GM23338 (cell line): ENCODE results near the gene UHMK1. TPM values are rescaled to one million over a fixed set of nuclear protein-coding genes. Genes with fewer than 3 reads are reported as not detected.

Experiments
- ATAC-seq: fragments of 200-7000 bp; cut with Tn5 transposase; 3 replicates; pipeline ENCODE4 v1.9.1; 2020
- DNase-seq: peaks from one replicate; pipeline ENCODE4 v3.0.0-alpha.2; 2015; ENCODE audit warnings: low spot score
- H2AFZ ChIP-seq: fragments of 200-600 bp; sonication (generic); 2 replicates; pipeline ENCODE4 v1.8.0; 2016; ENCODE audit warnings: antibody characterized with exemption, mild to moderate bottlenecking, moderate library complexity
- H3F3A ChIP-seq: fragments of 200-600 bp; sonication (generic); replicated peaks from 2 replicates; pipeline ENCODE4 v1.8.0; 2017; ENCODE audit warnings: antibody characterized with exemption, mixed run types, low read depth
- H3K27ac ChIP-seq: fragments of 200-600 bp; sonication (generic); 2 replicates; pipeline ENCODE4 v1.6.1; 2016; ENCODE audit warnings: low read depth
- H3K27me3 ChIP-seq: fragments of 200-600 bp; sonication (generic); 2 replicates; pipeline ENCODE4 v1.8.0; 2016; ENCODE audit warnings: mild to moderate bottlenecking, mixed run types, moderate library complexity; ENCODE audit not compliant: insufficient read depth
- H3K36me3 ChIP-seq: fragments of 200-600 bp; sonication (generic); 2 replicates; pipeline ENCODE4 v1.8.0; 2016; ENCODE audit warnings: mild to moderate bottlenecking; ENCODE audit not compliant: insufficient read depth
- H3K4me1 ChIP-seq: fragments of 200-600 bp; sonication (generic); 2 replicates; pipeline ENCODE4 v1.8.0; 2016; ENCODE audit warnings: mild to moderate bottlenecking, moderate library complexity; ENCODE audit not compliant: insufficient read depth
- H3K4me2 ChIP-seq: fragments of 200-600 bp; sonication (generic); 2 replicates; pipeline ENCODE4 v1.7.1; 2017; ENCODE audit warnings: mixed run types
- H3K4me3 ChIP-seq: fragments of 200-600 bp; sonication (generic); 2 replicates; pipeline ENCODE4 v1.6.1; 2016; ENCODE audit warnings: mixed run types
- H3K79me2 ChIP-seq: fragments of 200-600 bp; sonication (generic); replicated peaks from 2 replicates; pipeline ENCODE4 v1.8.0; 2017; ENCODE audit warnings: mild to moderate bottlenecking; ENCODE audit not compliant: insufficient read depth
- H3K9me2 ChIP-seq: fragments of 200-600 bp; sonication (generic); 2 replicates; pipeline ENCODE4 v1.8.0; 2017; ENCODE audit not compliant: insufficient read depth
- H4K20me1 ChIP-seq: fragments of 200-600 bp; sonication (generic); replicated peaks from 2 replicates; pipeline ENCODE4 v1.8.0; 2017; ENCODE audit warnings: mild to moderate bottlenecking; ENCODE audit not compliant: insufficient read depth
- H3K27ac Mint-ChIP-seq: 2 replicates; pipeline ENCODE4 v1.8.0; 2020; ENCODE audit warnings: inconsistent platforms, mild to moderate bottlenecking, moderate library complexity, mixed read lengths
- H3K27me3 Mint-ChIP-seq: 3 replicates; pipeline ENCODE4 v1.8.0; 2022; ENCODE audit warnings: low read depth, mild to moderate bottlenecking, moderate library complexity, mixed read lengths, inconsistent platforms; ENCODE audit not compliant: insufficient read depth, poor library complexity
- H3K36me3 Mint-ChIP-seq: 3 replicates; pipeline ENCODE4 v1.8.0; 2021; ENCODE audit warnings: low read depth, mild to moderate bottlenecking, inconsistent platforms, moderate library complexity, mixed read lengths
- H3K4me1 Mint-ChIP-seq: 3 replicates; pipeline ENCODE4 v1.8.0; 2020; ENCODE audit warnings: mild to moderate bottlenecking, inconsistent platforms, mixed read lengths
- H3K4me3 Mint-ChIP-seq: 3 replicates; pipeline ENCODE4 v1.8.0; 2021; ENCODE audit warnings: moderate library complexity, mild to moderate bottlenecking, inconsistent platforms, mixed read lengths
- H3K9me3 Mint-ChIP-seq: 3 replicates; pipeline ENCODE4 v1.8.0; 2020; ENCODE audit warnings: moderate library complexity, mild to moderate bottlenecking, inconsistent platforms, mixed read lengths
- CREB1 ChIP-seq: fragments of 250-450 bp; sonication (Bioruptor Pico); IDR thresholded peaks from 2 replicates; pipeline ENCODE4 v1.5.0; 2020; ENCODE audit warnings: low read depth, mild to moderate bottlenecking, moderate library complexity
- ETS1 ChIP-seq: IDR thresholded peaks from 2 replicates; pipeline ENCODE4 v1.6.1; 2016; ENCODE audit warnings: antibody characterized with exemption
- EZH2 ChIP-seq: fragments of 200-600 bp; sonication (generic); IDR thresholded peaks from one replicate; pipeline ENCODE4 v1.8.0; 2017; ENCODE audit warnings: antibody characterized with exemption, mild to moderate bottlenecking, low read depth; ENCODE audit not compliant: unreplicated experiment
- JUNB ChIP-seq: IDR thresholded peaks from one replicate; pipeline ENCODE4 v1.6.1; 2016; ENCODE audit warnings: antibody characterized with exemption; ENCODE audit not compliant: unreplicated experiment
- REST ChIP-seq: IDR thresholded peaks from one replicate; pipeline ENCODE4 v1.6.1; 2018; ENCODE audit warnings: antibody characterized with exemption; ENCODE audit not compliant: unreplicated experiment
- STAT1 ChIP-seq: IDR thresholded peaks from one replicate; pipeline ENCODE4 v1.6.1; 2016; ENCODE audit warnings: antibody characterized with exemption; ENCODE audit not compliant: unreplicated experiment
- ZNF114 ChIP-seq: fragments of 250-450 bp; sonication (Bioruptor Pico); IDR thresholded peaks from 2 replicates; pipeline ENCODE4 v1.5.0; 2020; ENCODE audit warnings: mild to moderate bottlenecking, moderate library complexity
- ZNF331 ChIP-seq: fragments of 250-450 bp; sonication (Bioruptor Pico); IDR thresholded peaks from 2 replicates; pipeline ENCODE4 v1.5.0; 2020; ENCODE audit warnings: low read depth, mild to moderate bottlenecking, moderate library complexity
- ZNF462 ChIP-seq: fragments of 250-450 bp; sonication (Bioruptor Pico); IDR thresholded peaks from 2 replicates; pipeline ENCODE4 v1.5.0; 2020; ENCODE audit warnings: mild to moderate bottlenecking, moderate library complexity
- polyA plus RNA-seq: library from polyadenylated mRNA; unstranded; fragments of >200 nt; fragmentation: Nextera tagmentation; extraction: Ambion mirVana; gene quantifications from 2 replicates; pipeline ENCODE4 v1.2.1, GENCODE V29; 2016
- total RNA-seq: library from RNA; depleted of rRNA; stranded (reverse); fragments of >200 nt; shearing (Covaris generic); gene quantifications from 2 replicates; pipeline ENCODE4 v1.2.3, GENCODE V29; 2014

The UHMK1 gene
- total and polyA plus RNA-seq, 2 experiments from 2014 or later: 8.6 to 28.3 TPM

GRCh38 chr1:162565460-162565859, 67.8 kb downstream of the UHMK1 start:
- no peak overlapping the region for H2AFZ ChIP-seq
- Mint-ChIP-seq H3K36me3 (peaks cover 3% of the 10 kb centered on the region; the same call in 2 of the 3 replicates), H3K4me1 (peaks cover 15% of the 10 kb centered on the region; the same call in 2 of the 3 replicates), H3K27ac (no peak overlapping the region), H3K9me3 (no peaks in the 10 kb centered on the region), H3K27me3 (peaks cover 4% of the 10 kb centered on the region), H3K4me3 (no peak overlapping the region)
- peaks cover 8% of the 10 kb centered on the region; the same call in 1 of the 2 replicates for H3K27me3 ChIP-seq
- peaks cover 9% of the 10 kb centered on the region; the same call in 1 of the 2 replicates for H3K4me1 ChIP-seq
- TF ChIP-seq ETS1 (no peak), STAT1 (no peak), EZH2 (no peak), ZNF114 (CRISPR knock-in tag) (no peak), JUNB (no peak)
- no peaks in the 10 kb centered on the region for H3K36me3 ChIP-seq
- H3K9me2 ChIP-seq: no peaks in the 10 kb centered on the region
- H3K4me3 ChIP-seq: no peak overlapping the region
- no peak overlapping the region for H3K4me2 ChIP-seq
- peaks cover 60% of the 10 kb centered on the region for H3K79me2 ChIP-seq
- ATAC-seq (no peak), DNase-seq (no peak)
- no peak overlapping the region for H3K27ac ChIP-seq
- H4K20me1 ChIP-seq: peaks cover 13% of the 10 kb centered on the region
- H3F3A ChIP-seq: no peaks in the 10 kb centered on the region

- H3K27ac Mint-ChIP-seq: no peak overlapping the region
- ATAC-seq: no peak
- peaks cover 15% of the 10 kb centered on the region for H3K4me1 Mint-ChIP-seq
- no peak for TF ChIP-seq ZNF114 (CRISPR knock-in tag)
- no peak for TF ChIP-seq CREB1 (CRISPR knock-in tag)
- TF ChIP-seq STAT1: no peak
- TF ChIP-seq ZNF331 (CRISPR knock-in tag): no peak
- TF ChIP-seq ZNF462: no peak
- no peak for TF ChIP-seq REST
Observed at GRCh38 chr1:162566870-162567269, 69.3 kb downstream of the UHMK1 start.

More at GRCh38 chr1:162566870-162567269, 69.3 kb downstream of the UHMK1 start:
- DNase-seq: no peak
- Mint-ChIP-seq H3K27me3 (peaks cover 4% of the 10 kb centered on the region), H3K9me3 (no peaks in the 10 kb centered on the region), H3K36me3 (peaks cover 3% of the 10 kb centered on the region; the same call in 2 of the 3 replicates), H3K4me3 (no peak overlapping the region)
- peaks cover 8% of the 10 kb centered on the region; the same call in 1 of the 2 replicates for H3K27me3 ChIP-seq
- peaks cover 60% of the 10 kb centered on the region for H3K79me2 ChIP-seq
- H3K9me2 ChIP-seq: no peaks in the 10 kb centered on the region
- no peaks in the 10 kb centered on the region for H3K36me3 ChIP-seq
- peaks cover 13% of the 10 kb centered on the region for H4K20me1 ChIP-seq
- peaks cover 12% of the 10 kb centered on the region; the same call in 1 of the 2 replicates for H3K4me1 ChIP-seq
- no peak overlapping the region for H3K4me3 ChIP-seq
- H2AFZ ChIP-seq: no peak overlapping the region
- H3F3A ChIP-seq: no peaks in the 10 kb centered on the region
- no peak overlapping the region for H3K27ac ChIP-seq
- H3K4me2 ChIP-seq: no peak overlapping the region
